HG02610 (cell line): ENCODE results near the gene DMRTA2.

ENCODE experiments used
- ATAC-seq: cut with Tn5 transposase; IDR thresholded peaks from one replicate; pipeline ENCODE4 v1.9.1; 2021; ENCODE audit warnings: mild to moderate bottlenecking, moderate library complexity; ENCODE audit not compliant: unreplicated experiment

DMRTA2 gene

GRCh38 chr1:50422946-50423669, at the start of gene DMRTA2:
TSS of gene DMRTA2 (minus strand) at chr1:50423443. CDS start at chr1:50421536, 1,907 bp downstream.
- ATAC-seq: peak; percentile 45

GRCh38 chr1:50471967-50472366, 48.7 kb upstream of the DMRTA2 start:
- no peak for ATAC-seq

- no peak for ATAC-seq
These were observed 39.7 kb upstream of the DMRTA2 start for GRCh38 chr1:50462964-50463363.

- ATAC-seq: no peak
These were observed 35.3 kb upstream of the DMRTA2 start for GRCh38 chr1:50458507-50458906.

GRCh38 chr1:50454911-50455310, 31.7 kb upstream of the DMRTA2 start:
- no peak for ATAC-seq

DNA sequence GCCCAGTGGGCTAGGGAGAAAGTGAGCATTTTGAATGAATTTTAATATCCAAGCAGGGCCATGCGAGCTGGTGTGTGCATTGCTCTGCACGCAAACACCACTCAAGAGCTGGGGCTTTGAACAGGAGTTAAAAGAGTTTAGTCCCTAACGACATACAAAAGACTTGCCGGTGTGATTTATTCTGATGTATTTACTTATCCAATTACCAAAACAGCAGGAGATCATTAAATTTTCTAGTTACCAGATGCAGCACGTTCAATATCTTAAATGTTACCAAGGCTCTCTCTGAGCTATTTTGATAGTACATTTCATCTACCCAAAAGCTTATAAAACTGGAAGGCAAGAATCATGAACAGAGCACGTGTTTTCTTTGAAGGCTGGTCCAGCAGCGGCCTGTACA, 30.0 kb upstream of the DMRTA2 start:
- ATAC-seq: no peak

DNA sequence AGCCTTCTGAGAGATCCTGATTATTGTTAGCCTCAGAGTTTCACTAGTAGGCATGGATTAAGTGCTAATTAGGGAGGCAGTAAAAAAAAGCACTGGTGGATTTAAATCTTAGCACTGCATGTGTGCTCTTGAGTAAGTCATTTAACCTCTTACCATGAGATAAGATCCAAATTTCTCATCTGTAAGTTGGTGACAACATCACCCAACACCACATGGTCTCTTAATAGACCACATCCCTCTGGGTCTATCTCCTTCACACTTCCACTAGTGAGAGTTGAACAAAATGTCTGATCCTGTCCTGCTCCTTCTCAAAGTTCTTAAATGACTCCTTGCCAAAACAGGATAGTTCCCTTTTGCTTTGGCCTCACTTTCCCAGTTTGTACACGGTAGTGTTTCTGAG, 29.5 kb upstream of the DMRTA2 start:
- ATAC-seq: no peak

- no peak for ATAC-seq
These were observed 27.8 kb upstream of the DMRTA2 start for GRCh38 chr1:50450861-50451653.

- ATAC-seq: no peak
These were observed 24.7 kb upstream of the DMRTA2 start for GRCh38 chr1:50447961-50448360.

GRCh38 chr1:50441183-50441582, 17.9 kb upstream of the DMRTA2 start:
- ATAC-seq: no peak

GRCh38 chr1:50438945-50439344, 15.7 kb upstream of the DMRTA2 start:
- ATAC-seq: no peak

DNA sequence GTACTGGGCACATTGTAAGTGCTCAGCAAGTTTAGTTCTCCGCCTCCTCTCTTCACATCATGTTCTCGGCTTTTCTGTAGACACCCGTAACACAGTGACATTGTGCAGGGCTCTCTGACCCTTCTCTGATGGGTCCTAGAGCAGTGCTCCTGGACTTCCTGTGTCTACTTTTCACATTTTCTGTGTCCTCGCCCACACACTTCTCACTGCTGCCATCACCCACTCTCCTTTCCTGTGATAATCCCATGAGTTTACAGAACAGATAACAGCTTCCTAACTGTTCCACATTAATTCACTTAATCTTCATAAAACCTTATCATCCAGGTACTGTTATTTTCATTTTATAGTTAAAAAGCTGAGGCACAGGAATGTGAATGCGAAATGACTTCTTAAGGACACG, 13.2 kb upstream of the DMRTA2 start:
- ATAC-seq: no peak

DNA sequence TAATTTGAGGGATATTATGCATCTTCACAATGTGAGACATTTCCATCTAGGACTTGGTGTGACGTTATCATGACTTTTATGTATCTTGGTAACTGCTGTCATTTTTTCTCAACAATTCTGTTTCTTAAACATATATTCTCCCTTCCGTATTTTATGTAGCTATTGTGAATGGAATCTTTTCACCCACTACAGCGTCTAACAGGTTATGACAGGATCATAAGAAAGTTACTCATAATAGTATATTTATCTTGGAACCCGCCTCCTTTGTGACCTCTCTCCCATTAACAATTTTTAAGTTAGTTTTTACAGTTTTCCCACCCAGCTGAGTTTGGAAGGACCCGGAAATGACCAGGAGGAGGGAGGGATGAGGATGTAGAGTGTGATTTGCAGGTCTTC, 6.8 kb upstream of the DMRTA2 start:
- no peak for ATAC-seq

- ATAC-seq: no peak
These were observed 4.9 kb upstream of the DMRTA2 start for GRCh38 chr1:50427818-50428779.

GRCh38 chr1:50427086-50427817, 4.0 kb upstream of the DMRTA2 start:
- no peak for ATAC-seq

DNA sequence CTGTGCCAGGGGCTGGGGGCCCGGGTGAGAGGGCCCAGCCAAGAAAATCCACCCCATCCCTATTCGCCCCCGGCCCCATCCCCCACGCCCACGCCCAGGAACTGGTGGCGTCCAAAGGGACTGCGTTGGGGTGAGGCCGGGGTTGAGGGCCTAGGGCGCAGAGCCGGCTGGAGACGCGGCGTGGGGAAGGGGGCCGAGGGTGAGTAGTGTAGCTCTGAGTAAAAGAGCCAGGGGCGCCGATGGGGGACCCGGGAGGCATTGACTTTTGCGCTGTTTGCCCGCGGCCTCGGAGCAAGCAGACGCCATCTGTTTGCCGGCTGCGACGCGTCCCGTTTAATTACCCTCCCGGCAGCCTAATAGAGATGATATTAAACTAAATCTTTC, 3.5 kb upstream of the DMRTA2 start:
- no peak for ATAC-seq

DNA sequence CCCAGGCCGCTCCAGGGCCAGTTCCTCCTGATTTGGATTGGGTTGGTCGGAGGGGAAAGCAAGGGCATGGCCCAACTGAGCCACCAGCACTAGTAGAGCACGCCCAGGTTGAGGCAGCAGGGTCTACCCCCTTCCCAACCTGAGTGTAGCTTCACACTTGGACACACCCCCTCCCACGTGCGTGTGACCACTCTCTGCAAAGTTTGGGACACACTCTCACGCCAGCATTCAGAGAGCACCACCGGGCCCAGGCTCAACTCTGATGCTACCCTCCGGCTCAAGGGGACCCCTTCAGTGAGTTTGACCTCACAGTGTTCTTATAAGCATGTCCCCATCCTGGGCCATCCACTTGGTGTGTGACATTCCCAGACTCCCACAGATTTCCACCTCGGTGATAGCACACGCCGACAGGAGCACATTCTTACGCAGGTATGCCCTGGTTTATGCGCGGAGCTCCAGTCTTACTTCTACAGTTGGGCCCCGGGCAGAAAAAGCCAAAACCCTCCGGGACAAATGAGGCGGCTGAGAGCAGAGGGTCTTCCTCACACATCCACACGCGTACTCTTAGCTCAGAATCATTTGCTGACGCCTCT, 3.0 kb upstream of the DMRTA2 start:
- no peak for ATAC-seq

DNA sequence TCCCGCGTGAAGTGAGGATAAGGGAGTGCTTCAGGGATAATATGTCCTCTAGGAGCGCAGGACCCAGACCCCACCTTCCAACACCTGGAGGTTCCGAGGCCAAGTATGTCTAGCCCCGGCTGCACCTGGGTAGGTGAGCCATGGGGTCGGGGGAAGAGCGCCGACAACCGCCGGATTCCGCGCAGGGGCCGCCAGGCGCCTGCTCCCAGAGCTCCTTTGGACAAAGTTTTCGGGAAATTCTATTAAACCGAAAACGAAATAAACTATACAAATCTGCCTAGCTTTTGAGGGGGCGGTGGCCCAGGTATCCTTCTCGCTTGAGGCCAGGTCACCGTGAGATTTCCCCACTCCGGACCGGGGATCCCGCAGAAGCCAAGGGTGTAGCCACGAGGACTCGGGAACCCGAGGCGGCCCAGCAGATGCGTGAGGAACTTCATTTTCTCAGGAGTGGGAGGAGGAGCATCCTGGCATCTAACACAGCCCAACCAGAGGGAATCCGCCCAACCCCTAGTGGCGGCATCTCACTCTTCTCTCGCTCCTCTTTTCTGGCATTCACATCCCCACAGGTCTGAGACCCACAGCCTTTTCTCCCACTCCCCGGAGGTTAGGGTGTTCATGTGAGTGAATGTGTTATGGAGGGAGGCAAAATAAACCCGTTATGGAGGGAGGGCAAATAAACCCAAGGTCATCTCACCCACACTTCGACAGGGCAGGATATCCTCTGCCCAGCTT, 2.3 kb upstream of the DMRTA2 start:
- ATAC-seq: no peak

DNA sequence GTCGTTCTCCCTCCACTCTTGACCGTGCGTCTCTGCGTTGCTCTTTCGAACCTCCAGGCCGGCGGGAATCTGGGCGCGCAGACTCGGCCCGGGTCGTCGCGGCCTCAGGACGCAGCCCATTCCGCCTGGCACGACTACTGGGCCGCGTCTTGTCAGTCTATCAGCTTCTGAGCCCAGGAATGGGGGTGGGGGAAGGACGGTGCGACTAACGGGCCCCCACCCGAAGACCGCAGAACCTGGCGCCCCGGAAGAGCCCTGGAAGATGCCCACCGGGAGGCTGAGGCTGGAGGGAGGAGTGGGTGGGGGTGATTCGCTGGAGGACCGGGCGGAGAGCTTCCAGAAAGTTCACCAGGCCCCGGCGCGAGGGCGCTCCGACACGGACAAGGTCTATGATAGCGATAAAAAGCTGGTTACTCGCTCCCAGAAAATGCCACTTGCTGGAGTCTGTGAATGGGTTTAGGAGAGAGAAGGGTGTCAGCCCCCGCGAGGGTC, 1.7 kb upstream of the DMRTA2 start:
- no peak for ATAC-seq
